NCI-H774 (cell line): ENCODE results near the gene EPB41L4A.
A peak's percentile ranks its signal among the peaks of the same experiment; 100 is the strongest.

Experiments used
- DNase-seq: peaks from one replicate; lab custom pipeline; 2025; lab: John Stamatoyannopoulos, UW

EPB41L4A gene

DNA sequence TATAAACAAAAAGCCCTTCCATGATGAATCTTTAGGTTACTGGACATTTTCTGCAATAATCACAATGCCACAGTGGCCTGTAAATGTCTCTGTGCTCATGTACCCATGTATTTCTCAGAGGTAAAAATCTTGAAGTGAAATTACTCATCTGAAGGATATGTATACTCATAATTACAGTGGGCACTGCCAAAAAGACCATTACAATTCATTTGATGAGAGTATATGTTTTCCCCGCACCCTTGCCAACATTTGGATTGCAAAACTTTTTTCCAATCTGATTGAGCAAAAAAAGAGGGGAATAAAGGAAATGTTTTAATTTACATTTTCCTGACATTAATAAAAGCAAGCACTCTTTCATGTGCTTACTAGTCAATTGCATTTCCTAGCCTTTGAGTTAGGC, 110.5 kb downstream of the EPB41L4A start:
- no peak for DNase-seq

- no peak for DNase-seq
Measured at GRCh38 chr5:112306956-112307355, 112.1 kb downstream of the EPB41L4A start.

DNA sequence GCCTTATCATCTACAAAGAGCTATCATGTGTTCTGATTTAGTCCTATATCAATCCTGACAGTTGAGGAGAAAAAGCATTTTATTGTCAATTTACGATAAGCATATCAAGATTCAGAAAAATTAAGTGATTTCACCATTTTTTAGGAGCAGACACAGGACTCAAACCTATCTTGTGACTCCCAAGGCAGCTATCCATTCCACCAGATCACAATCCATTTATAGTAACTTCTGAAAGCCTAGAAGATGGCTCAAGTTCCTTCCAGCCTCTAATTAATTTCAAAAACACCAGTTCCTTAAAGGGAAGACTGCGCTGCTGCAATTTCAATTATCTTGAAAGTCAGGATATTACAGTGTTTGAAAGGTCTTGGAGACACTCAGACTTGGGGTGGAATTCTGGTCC, 114.3 kb downstream of the EPB41L4A start:
- DNase-seq, result no peak

- no peak for DNase-seq
Measured at GRCh38 chr5:112303685-112304084, 115.4 kb downstream of the EPB41L4A start.

GRCh38 chr5:112294126-112294525, 125.0 kb downstream of the EPB41L4A start:
- no peak for DNase-seq

DNA sequence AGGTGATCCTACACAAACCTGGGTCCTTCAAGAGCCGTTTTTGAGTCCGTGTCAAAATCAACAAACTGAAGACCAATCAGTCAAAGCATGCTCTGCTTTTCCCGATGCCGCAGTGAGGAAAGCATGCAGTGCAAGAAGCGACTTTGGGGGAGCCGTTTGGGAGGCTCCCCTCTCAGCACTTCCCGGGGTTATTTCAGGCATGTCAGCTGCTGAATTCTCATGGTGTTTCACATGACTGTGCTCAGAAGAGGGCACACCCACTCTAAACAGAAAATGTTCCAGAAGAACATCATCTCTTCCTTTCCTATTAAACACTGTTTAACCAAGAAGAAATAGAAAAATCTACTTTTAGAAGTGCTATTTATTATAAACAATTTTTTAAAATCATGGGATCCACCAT, 125.5 kb downstream of the EPB41L4A start:
- no peak for DNase-seq

GRCh38 chr5:112290691-112291090, 128.4 kb downstream of the EPB41L4A start:
- DNase-seq, result peak; percentile 51

GRCh38 chr5:112289465-112289864, 129.6 kb downstream of the EPB41L4A start:
- no peak for DNase-seq

- peak; percentile 27 for DNase-seq
Measured at GRCh38 chr5:112283943-112284929, 134.8 kb downstream of the EPB41L4A start.

DNA sequence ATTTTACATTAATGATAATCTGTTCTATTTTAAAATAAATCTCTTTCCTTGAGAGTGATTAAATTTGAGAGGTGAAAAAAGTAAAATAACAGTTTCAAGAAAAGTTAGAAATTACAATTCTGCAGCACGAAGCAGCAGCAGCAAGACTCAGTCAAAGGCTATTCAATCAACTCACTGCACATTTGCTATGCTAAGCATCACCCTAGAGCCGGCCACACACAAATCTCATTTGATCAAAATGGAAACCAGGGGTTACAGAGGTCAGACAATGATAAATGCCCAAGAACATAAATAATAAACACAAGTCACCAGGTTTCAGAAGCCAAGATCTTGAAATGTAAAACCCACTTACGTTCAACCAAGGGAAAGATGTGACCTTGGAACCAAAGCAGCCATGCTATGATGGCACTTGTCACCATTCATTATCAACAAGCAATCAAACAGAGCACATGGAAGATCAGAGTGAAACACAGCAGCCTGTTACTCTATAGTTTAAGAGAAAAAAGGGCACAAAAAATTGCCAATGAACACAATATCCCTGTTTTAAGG, 136.0 kb downstream of the EPB41L4A start:
- DNase-seq, result no peak

GRCh38 chr5:112279082-112279481, 140.0 kb downstream of the EPB41L4A start:
- DNase-seq, result no peak

- DNase-seq, result no peak
Measured at GRCh38 chr5:112276991-112277390, 142.1 kb downstream of the EPB41L4A start.

DNA sequence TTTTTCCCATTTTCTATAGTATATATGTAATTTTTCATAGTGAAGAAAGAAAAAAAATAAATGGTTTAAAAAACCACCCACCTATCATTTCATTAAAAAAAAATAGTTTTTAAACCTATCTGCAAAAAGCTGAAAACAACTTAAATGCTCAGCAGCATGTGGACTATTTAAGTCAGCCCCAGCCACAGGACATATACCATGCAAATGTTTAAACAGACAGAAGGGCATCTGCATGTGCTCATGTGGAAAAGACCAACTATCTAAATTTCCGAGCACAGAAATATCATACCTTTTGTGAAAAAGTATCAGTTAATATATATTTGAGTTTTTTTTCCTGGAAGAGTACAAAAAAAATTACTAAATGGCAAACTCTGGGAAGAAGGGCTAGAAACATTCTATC, 143.4 kb downstream of the EPB41L4A start:
- no peak for DNase-seq

DNA sequence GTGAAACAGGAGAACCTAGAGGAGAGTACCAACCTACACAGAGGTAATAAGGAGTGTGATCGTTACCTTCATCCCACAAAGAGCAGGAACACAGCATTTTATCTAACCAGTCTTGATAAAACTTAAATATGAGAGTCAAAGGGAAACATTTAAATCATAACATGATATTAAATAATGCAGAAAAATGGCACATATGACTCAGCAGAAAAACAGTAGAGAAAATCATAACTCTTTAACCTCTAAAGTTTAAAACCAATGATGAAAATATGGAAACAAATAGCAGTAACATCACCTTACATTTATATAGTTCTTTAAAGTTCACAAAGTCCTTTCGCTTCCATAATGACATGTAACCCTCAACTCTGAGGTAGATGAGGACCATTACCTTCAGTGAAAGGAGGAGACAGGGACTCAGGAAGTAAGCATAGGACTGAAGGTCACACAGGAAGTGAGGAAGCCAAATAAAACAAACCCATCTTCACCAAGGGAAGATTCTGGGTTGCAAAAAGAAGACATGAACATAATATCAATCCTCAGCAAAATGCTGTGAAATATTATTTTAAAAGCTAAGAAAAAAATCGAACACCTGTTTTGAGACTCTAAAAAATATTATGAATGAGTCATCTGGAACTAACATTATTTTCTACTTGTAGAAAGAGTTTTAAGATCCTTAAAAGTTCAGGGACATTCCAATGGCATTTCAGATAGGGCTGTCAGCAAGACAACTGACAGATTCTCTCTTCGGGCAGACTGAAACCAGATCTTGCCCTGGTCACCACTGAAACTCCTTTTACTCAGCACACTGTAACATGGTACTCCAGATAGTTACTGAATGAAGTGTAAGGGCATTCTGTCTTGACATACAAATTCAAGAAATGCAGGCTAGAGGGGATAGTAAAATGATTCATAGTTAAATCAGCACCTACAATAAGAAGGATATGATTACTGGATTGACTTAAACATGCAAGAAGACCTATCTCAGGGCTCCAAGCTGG, 148.5 kb downstream of the EPB41L4A start:
- no peak for DNase-seq

- DNase-seq, result no peak
Measured at GRCh38 chr5:112267231-112267630, 151.8 kb downstream of the EPB41L4A start.

- DNase-seq, result no peak
Measured at GRCh38 chr5:112264666-112265065, 154.4 kb downstream of the EPB41L4A start.

DNA sequence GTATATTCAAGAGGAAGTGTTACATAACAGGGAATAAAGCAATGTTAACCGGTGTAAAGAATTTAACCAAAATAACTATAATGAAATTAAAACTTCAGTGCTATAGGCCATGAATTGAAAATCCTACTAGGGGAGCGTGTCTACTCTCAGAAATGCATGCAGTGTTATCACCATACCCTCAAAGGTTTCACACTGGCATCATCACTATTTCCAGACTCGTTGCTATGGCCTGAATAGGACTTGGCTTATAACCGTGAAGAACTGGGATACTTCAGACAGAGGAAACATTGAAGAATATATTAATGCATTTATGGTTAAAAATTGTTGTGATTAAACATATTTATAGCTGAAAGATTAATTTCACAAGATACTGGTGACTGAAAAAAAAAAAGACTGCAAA, 154.9 kb downstream of the EPB41L4A start:
- no peak for DNase-seq

GRCh38 chr5:112263469-112263868, 155.6 kb downstream of the EPB41L4A start:
- DNase-seq, result no peak

GRCh38 chr5:112258571-112258970, 160.5 kb downstream of the EPB41L4A start:
- DNase-seq, result no peak

DNA sequence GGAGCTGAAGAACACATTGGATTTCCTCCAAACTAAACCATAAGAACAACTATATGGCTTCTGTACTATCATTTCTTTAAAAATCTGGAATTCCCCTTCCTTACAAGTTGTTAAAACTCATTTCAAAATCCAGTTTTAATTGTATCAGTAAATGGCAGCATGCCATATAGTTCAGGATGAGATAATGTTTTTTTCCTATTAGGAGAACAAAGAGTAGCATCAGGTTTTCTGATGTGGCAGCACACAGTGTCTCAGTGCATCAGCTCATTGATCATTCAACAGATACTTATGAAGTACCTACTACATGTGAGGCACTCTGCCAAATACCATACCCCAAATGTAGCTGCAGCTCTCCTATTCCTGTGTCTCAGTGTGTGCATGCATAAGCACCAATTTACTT, 161.1 kb downstream of the EPB41L4A start:
- DNase-seq, result no peak

DNA sequence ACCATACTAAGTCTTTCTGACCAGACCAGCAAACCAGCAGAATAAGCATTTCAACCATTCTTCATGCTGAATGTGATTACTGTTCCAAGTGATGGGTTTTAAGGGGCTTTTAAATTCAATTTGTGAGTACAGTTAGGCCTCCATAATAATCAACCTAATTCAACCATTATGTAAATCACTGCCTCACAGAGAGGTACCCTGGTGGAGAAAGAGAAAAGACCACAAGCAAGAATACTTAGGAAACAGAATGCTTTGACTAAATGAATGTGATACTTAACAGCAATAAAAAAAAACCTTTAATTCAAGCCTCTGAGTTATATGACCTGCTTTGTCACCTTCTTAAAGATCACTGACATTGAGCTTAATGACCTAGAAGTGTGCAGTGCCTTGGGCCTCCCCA, 162.1 kb downstream of the EPB41L4A start:
- no peak for DNase-seq

DNA sequence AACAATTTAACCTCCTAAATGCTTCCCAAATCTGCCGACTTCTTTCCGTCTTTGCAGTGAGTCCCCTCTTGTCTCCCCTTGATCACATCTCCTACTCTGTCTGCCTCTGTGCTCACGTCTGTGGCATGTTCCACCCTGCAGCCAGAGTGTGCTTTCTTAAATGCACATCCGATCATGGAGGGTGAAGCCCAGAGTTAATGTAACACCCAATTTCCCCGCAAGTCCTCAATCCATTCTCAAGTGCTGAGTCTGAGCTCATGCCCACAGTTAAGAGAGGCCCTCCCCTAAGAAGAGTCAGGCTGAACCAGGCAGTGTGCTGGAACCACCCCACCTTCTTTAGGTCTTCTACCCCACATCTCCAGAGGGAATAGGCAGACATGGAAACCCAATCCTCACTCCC, 164.8 kb downstream of the EPB41L4A start:
- DNase-seq, result no peak
